ENCODE data around the gene SUCLG2. TPM values are rescaled to one million over a fixed set of nuclear protein-coding genes. Genes with fewer than 3 reads are reported as not detected.

SUCLG2 gene
- total and polyA plus RNA-seq, 10 of the 15 experiments (the other 5 are each of a cell fraction or from before 2014, with no cell fraction given) = 17.8 to 50.9 (median 37.2) TPM

DNA sequence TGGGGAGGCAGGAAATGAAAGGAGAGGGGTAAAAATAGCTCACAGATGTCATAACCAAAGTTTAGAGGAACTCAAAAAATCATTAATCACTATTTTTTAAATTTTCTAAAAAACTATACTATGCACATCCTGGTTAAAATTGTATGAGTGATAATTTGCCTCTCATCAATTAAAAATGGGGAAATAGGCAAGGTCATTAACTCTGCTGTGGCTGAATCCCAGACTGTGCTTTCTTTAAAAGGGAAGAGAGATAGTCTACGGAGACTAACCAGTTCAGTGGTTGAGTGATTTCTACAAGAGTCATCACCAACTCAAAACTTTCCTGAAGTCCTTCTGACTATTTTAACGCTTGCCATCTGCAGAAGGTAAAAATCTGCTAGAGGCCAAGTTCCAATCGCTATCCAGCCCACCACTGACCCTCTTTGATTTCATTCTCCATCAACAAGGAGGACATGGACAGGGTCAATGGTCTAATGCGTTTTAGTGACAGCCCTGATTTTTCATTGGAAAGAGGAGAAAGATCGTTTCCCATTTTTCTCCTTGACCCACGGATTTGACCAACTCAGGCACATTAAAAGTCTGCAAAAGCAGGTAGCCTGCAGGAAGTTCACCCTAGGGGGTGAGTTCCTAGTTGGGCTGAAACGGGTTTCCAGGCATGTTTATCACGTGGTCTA lies 850 bp downstream of the SUCLG2 start (continued):
- TF ChIP-seq, protein P1, sequence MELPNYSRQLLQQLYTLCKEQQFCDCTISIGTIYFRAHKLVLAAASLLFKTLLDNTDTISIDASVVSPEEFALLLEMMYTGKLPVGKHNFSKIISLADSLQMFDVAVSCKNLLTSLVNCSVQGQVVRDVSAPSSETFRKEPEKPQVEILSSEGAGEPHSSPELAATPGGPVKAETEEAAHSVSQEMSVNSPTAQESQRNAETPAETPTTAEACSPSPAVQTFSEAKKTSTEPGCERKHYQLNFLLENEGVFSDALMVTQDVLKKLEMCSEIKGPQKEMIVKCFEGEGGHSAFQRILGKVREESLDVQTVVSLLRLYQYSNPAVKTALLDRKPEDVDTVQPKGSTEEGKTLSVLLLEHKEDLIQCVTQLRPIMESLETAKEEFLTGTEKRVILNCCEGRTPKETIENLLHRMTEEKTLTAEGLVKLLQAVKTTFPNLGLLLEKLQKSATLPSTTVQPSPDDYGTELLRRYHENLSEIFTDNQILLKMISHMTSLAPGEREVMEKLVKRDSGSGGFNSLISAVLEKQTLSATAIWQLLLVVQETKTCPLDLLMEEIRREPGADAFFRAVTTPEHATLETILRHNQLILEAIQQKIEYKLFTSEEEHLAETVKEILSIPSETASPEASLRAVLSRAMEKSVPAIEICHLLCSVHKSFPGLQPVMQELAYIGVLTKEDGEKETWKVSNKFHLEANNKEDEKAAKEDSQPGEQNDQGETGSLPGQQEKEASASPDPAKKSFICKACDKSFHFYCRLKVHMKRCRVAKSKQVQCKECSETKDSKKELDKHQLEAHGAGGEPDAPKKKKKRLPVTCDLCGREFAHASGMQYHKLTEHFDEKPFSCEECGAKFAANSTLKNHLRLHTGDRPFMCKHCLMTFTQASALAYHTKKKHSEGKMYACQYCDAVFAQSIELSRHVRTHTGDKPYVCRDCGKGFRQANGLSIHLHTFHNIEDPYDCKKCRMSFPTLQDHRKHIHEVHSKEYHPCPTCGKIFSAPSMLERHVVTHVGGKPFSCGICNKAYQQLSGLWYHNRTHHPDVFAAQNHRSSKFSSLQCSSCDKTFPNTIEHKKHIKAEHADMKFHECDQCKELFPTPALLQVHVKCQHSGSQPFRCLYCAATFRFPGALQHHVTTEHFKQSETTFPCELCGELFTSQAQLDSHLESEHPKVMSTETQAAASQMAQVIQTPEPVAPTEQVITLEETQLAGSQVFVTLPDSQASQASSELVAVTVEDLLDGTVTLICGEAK (IDR thresholded peaks at IDR 0.05; ENCODE audit: borderline replicate concordance) = no peak
- TF ChIP-seq PAX8 (IDR thresholded peaks at IDR 0.05) (no peak), BACH1 (IDR thresholded peaks at IDR 0.05; ENCODE audit: borderline replicate concordance) (no peak), RAD21 (IDR thresholded peaks at IDR 0.05; ENCODE audit: insufficient read depth, low read depth, low read length) (no peak), JUND (IDR thresholded peaks at IDR 0.05; ENCODE audit: low read depth, low read length) (no peak), RAD51 (IDR thresholded peaks at IDR 0.05) (peak; percentile 81; the same call in 1 of the 2 replicates), CHD2 (IDR thresholded peaks at IDR 0.05; ENCODE audit: borderline replicate concordance, low read depth, low read length) (no peak)
- TF ChIP-seq, protein P2, sequence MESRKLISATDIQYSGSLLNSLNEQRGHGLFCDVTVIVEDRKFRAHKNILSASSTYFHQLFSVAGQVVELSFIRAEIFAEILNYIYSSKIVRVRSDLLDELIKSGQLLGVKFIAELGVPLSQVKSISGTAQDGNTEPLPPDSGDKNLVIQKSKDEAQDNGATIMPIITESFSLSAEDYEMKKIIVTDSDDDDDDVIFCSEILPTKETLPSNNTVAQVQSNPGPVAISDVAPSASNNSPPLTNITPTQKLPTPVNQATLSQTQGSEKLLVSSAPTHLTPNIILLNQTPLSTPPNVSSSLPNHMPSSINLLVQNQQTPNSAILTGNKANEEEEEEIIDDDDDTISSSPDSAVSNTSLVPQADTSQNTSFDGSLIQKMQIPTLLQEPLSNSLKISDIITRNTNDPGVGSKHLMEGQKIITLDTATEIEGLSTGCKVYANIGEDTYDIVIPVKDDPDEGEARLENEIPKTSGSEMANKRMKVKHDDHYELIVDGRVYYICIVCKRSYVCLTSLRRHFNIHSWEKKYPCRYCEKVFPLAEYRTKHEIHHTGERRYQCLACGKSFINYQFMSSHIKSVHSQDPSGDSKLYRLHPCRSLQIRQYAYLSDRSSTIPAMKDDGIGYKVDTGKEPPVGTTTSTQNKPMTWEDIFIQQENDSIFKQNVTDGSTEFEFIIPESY (IDR thresholded peaks at IDR 0.05) = no peak
- TF ChIP-seq, protein P3, sequence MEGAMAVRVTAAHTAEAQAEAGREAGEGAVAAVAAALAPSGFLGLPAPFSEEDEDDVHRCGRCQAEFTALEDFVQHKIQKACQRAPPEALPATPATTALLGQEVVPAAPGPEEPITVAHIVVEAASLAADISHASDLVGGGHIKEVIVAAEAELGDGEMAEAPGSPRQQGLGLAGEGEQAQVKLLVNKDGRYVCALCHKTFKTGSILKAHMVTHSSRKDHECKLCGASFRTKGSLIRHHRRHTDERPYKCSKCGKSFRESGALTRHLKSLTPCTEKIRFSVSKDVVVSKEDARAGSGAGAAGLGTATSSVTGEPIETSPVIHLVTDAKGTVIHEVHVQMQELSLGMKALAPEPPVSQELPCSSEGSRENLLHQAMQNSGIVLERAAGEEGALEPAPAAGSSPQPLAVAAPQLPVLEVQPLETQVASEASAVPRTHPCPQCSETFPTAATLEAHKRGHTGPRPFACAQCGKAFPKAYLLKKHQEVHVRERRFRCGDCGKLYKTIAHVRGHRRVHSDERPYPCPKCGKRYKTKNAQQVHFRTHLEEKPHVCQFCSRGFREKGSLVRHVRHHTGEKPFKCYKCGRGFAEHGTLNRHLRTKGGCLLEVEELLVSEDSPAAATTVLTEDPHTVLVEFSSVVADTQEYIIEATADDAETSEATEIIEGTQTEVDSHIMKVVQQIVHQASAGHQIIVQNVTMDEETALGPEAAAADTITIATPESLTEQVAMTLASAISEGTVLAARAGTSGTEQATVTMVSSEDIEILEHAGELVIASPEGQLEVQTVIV (IDR thresholded peaks at IDR 0.05; ENCODE audit: borderline replicate concordance, partially characterized antibody) = no peak
- TF ChIP-seq, protein P4, sequence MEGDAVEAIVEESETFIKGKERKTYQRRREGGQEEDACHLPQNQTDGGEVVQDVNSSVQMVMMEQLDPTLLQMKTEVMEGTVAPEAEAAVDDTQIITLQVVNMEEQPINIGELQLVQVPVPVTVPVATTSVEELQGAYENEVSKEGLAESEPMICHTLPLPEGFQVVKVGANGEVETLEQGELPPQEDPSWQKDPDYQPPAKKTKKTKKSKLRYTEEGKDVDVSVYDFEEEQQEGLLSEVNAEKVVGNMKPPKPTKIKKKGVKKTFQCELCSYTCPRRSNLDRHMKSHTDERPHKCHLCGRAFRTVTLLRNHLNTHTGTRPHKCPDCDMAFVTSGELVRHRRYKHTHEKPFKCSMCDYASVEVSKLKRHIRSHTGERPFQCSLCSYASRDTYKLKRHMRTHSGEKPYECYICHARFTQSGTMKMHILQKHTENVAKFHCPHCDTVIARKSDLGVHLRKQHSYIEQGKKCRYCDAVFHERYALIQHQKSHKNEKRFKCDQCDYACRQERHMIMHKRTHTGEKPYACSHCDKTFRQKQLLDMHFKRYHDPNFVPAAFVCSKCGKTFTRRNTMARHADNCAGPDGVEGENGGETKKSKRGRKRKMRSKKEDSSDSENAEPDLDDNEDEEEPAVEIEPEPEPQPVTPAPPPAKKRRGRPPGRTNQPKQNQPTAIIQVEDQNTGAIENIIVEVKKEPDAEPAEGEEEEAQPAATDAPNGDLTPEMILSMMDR (IDR thresholded peaks at IDR 0.05 in 2 of 3, conservative IDR thresholded peaks at IDR 0.05 in 1 of 3; ENCODE audit: control insufficient read depth in 2 of 3, extremely low read depth in 1 of 3, insufficient read depth in 1 of 3, low read depth in 3 of 3, low read length in 3 of 3) = no peak
